Measurements from ENCODE around the gene EHD1. TPM values are rescaled to one million over a fixed set of nuclear protein-coding genes. Genes with fewer than 3 reads are reported as not detected.
"Not testable (repeated sequence)": the region's sequence is repeated elsewhere in the genome, so short reads cannot be mapped to it uniquely, and the experiment has no call there.

The EHD1 gene
- total RNA-seq, 2 experiments from 2014 or later, result 71.0 to 73.6 TPM

DNA sequence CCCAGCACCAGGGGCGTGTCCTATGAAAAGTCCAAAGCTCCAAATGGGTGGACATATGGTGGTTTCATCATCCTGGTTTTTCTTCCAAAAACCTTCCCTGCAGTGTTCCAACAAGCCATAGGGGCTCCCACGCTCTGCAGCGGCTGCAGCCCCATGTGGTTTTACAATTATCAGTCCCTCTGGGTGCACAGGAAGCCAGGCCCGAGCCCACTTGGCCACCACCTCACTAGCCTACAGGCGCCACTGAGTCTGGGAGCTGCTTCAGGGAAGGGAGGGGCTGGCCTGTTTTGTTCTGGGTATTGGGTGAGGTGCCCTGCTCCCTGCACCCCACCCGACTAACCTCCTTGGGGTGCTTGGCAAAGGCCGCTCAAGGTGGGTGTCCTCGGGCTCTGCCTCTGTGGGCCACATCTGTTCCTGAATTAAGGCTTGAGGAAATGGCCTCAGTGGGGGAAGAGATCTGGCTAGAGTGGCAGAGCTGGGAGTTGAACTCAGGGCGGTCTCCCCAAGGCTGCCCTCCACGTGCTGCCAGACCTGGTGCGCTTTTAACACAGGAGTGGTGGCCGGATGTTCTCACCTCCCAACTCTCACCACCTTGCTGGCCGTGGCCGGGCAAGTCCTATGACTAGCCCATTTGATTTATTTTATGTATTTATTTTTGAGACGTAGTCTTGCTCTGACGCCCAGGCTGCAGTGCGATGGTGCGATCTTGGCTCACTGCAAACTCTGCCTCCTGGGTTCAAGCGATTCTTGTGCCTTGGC, 28.6 kb downstream of the EHD1 start:
- ChIA-PET POLR2A (interaction anchor here (1.1 to 3.6 kb wide), 4 partner anchors 10 to 15 kb away, joined by 3 to 16 read pairs (median 10); no protein-coding TSS in a partner anchor), CTCF (interaction anchor here (0.6 to 15.7 kb wide), 15 partner anchors 7 to 485 kb away, joined by 3 to 377 read pairs (median 6); partner anchors contain the start of gene EHD1)
- no peak for ATAC-seq
- DNase-seq, result no peak
- Mint-ChIP-seq H3K9me3 (ENCODE audit: low read depth) (no peaks in the 10 kb centered on the region), H3K27me3 (no peaks in the 10 kb centered on the region), H3K4me3 (no peak overlapping the region), H3K27ac (peak overlapping the region; percentile 71), H3K4me1 (peaks cover 76% of the 10 kb centered on the region), H3K36me3 (ENCODE audit: low read depth) (peaks cover 15% of the 10 kb centered on the region)
- intact Hi-C loops (cut with DNase I, micrococcal nuclease), result loop anchor here in 1 of 2 experiments (5.0 kb wide), 1 partner anchor 163 kb away; the partner anchor contains the start of gene ARL2

DNA sequence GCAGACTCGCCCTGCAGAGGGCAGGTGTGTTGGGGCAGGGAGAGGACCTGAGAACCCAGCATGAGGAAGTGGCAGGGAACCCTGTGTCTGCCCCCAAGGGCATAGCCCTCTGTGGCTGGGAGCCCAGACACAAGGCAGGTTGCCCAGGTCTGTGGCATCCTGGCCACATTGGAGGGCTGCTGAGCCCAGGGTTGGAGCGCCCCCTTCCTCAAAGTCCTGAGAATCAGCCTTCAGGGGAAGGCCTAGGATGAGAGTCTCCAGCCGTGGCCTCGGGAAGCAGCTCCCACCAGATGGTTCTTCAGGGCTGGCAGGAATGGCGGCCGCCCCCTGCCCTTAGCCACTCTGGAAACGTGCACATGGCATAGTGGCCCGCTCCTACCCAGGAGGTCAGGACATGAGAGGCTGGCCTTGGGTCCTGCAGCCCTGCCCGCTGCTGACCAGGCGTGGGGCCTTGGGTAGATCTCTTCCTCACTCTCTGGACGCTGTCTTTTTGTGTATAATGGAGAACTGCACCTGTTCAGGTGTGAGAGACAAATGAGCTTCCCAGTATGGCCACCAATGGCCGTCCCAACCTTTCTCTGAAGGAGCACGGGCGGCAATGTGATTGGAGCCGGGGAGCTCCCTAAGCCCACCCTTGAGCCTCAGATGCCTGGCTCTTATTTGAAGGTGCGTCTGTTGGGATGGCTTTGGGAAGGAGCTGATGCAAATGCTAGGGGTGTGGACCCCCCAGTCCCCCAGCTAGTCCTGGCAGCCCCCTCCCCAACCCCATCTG, 29.4 kb downstream of the EHD1 start:
- Mint-ChIP-seq H3K9me3 (ENCODE audit: low read depth) (no peaks in the 10 kb centered on the region), H3K36me3 (ENCODE audit: low read depth) (peaks cover 8% of the 10 kb centered on the region), H3K4me1 (peaks cover 69% of the 10 kb centered on the region), H3K4me3 (no peak overlapping the region), H3K27me3 (no peaks in the 10 kb centered on the region), H3K27ac (peak overlapping the region; percentile 53)
- POLR2A ChIA-PET, result interaction anchor here (1.0 to 3.6 kb wide), 6 partner anchors 11 to 30 kb away, joined by 4 to 16 read pairs (median 7); partner anchors contain the start of gene EHD1
- DNase-seq, result peak; percentile 43
- CTCF ChIA-PET, result interaction anchor here (0.7 to 15.7 kb wide), 19 partner anchors 8 to 261 kb away, joined by 3 to 377 read pairs (median 6); partner anchors contain the start of genes ARL2, EHD1 and MEN1
- intact Hi-C loops (cut with DNase I, micrococcal nuclease), result loop anchor here in 1 of 2 experiments (5.0 kb wide), 1 partner anchor 163 kb away; the partner anchor contains the start of gene ARL2
- ATAC-seq, result no peak

DNA sequence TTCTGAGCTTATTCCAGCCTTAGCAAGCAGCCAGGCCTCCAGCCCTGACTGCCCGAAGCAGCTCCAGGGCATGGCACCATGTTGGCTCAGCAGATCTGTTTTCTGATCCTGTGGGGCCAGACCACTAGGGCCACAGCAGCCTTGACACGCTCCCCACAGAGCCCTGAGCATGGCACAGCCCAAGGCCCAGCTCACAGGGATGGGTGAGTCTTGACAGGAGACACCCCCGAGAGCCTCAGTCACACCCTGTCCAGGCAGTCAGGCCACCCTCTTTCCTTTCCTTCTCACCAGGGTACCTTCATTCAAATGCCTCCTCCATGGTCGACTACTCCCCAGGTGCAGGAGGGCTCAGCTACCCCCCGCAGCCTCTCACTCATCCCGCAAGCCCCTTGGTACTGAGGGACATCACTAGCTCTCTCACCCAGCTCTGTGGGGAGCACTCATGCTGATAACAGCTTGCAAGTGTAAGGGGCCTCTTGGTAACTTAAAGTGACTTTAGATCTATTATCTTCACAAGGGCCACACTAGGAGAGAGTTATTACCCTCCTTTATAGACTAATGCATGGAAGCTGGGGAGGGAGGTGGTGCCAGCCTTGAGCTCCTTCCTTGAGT, 30.1 kb downstream of the EHD1 start:
- Mint-ChIP-seq H3K9me3 (ENCODE audit: low read depth) (no peaks in the 10 kb centered on the region), H3K36me3 (ENCODE audit: low read depth) (peaks cover 5% of the 10 kb centered on the region), H3K4me1 (peaks cover 66% of the 10 kb centered on the region), H3K27me3 (no peaks in the 10 kb centered on the region), H3K4me3 (no peak overlapping the region), H3K27ac (no peak overlapping the region)
- ATAC-seq (no peak), DNase-seq (peak; percentile 13)
- ChIA-PET POLR2A (interaction anchor here (0.6 to 3.6 kb wide), 8 partner anchors 11 to 245 kb away, joined by 3 to 16 read pairs (median 7); partner anchors contain the start of gene EHD1), CTCF (interaction anchor here (0.6 to 15.7 kb wide), 24 partner anchors 8 to 483 kb away, joined by 3 to 377 read pairs (median 5); partner anchors contain the start of genes ARL2, EHD1, GPHA2 and MEN1)
- intact Hi-C loops (cut with DNase I, micrococcal nuclease), result loop anchor here in 1 of 2 experiments (5.0 kb wide), 1 partner anchor 164 kb away; the partner anchor contains the start of gene ARL2

DNA sequence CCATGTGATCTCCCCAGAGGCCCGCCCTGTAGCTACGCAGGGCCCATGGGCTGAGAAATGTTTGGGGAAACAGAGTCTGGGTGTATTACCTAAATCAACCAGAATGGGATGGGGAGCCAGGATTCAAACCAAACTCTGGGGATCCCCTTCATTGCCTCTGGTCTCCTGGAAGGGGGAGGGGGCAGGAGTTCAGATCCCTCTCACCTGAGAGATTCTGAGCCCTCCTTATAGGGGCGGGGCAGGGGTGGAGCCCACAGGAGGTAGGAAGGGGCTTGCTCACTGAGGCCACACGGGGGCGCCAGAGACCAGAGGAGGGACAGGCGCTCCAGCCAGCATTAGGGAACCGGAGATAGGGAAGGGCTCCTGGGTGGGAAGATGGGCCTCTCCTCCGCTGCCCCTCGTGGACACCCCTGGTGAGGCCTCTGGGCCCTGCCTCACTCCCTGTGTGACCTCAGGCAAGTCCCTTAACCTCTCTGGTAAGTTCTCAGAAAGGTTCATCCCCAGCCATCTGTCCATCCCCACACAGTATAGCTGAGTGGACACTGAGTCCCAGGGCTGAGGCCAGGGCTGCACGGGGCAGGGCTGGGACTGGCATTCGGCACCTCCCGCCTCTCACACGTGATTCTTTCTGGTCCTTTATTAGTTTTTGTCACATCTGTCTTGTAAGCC, 31.3 kb downstream of the EHD1 start:
- DNase-seq (peak; percentile 96), ATAC-seq (peak; percentile 75)
- no peaks in the 10 kb centered on the region for H3K9me3 Mint-ChIP-seq (ENCODE audit: low read depth)
- CTCF ChIA-PET, result interaction anchor here (0.6 to 15.7 kb wide), 20 partner anchors 10 to 542 kb away, joined by 3 to 377 read pairs (median 5); partner anchors contain the start of genes EHD1, GPHA2 and ZNHIT2
- POLR2A ChIA-PET, result interaction anchor here (1.2 to 3.6 kb wide), 5 partner anchors 13 to 31 kb away, joined by 3 to 16 read pairs (median 7); partner anchors contain the start of gene EHD1
- H3K27ac Mint-ChIP-seq, result no peak overlapping the region
- H3K4me3 Mint-ChIP-seq, result no peak overlapping the region
- H3K36me3 Mint-ChIP-seq (ENCODE audit: low read depth), result no peaks in the 10 kb centered on the region
- H3K4me1 Mint-ChIP-seq, result peaks cover 54% of the 10 kb centered on the region
- intact Hi-C loops (cut with DNase I, micrococcal nuclease), result loop anchor here (1.0 to 5.0 kb wide), 10 partner anchors 14 to 270 kb away; partner anchors contain the start of genes ARL2 (in 2 of the 2), ZNHIT2 (in 2 of the 2), ATG2A (in 1 of the 2) and EHD1 (in 1 of the 2)
- no peaks in the 10 kb centered on the region for H3K27me3 Mint-ChIP-seq

DNA sequence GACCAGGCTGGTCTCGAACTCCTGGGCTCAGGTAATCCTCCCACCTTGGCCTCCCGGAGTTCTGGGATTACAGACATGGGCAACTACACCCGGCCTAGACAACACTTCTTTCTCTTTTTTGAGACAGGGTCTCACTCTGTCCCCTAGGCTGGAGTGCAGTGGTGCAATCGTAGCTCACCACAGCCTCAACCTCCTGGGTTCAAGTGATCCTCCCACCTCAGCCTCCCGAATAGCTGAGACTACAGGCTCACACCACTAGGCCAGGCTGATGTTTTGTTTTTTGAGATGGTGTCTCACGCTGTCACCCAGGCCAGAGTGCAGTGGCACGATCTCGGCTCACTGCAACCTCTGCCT, 32.7 kb downstream of the EHD1 start:
- not testable (repeated sequence) for H3K4me3 Mint-ChIP-seq, DNase-seq

DNA sequence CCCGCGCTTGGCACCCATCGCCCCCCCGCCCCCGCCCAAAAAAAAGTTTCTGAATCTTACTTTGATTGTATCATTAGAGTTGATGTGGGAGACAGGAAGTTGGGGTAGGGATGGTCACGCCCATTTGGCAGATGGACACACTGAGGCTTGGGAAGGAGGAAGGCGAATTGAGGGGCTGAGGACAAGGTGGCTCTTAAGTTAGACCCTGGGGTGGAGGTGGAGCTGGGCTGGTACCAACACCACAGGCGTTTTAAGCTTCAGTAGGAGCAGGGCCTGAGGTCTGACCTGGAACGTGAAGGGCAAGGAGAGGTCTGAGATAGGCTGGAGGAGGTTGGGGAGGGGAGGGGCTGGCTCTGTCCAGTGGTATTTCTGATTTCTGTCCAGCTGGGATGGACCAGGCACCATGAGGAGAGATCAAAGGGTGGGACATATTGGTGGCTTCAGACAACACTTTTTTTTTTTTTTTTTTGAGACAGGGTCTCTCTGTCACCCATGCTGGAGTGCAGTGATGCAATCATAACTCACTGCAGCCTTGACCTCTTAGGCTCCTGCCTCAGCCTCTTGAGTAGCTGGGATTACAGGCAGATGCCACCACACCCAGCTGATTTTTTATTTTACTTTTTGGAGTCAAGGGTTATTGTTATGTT, 33.2 kb downstream of the EHD1 start:
- ATAC-seq, result no peak
- peak overlapping the region; percentile 23 for H3K27ac Mint-ChIP-seq
- peak overlapping the region; percentile 31 for H3K4me3 Mint-ChIP-seq

More for the DNA sequence above, 32.7 kb downstream of the EHD1 start:
- H3K9me3 Mint-ChIP-seq (ENCODE audit: low read depth); H3K27ac Mint-ChIP-seq; H3K36me3 Mint-ChIP-seq (ENCODE audit: low read depth); POLR2A ChIA-PET; ATAC-seq; H3K27me3 Mint-ChIP-seq: not testable (repeated sequence)
- CTCF ChIA-PET, result interaction anchor here (0.5 to 15.7 kb wide), 8 partner anchors 9 to 324 kb away, joined by 3 to 377 read pairs (median 4); partner anchors contain the start of gene SPDYC
- intact Hi-C loops (cut with DNase I, micrococcal nuclease), result loop anchor here (2.0 to 5.0 kb wide), 4 partner anchors 15 to 271 kb away; partner anchors contain the start of genes ARL2 (in 1 of the 2), SF1 (in 1 of the 2) and ZNHIT2 (in 1 of the 2)
- H3K4me1 Mint-ChIP-seq, result peaks cover 40% of the 10 kb centered on the region

DNA sequence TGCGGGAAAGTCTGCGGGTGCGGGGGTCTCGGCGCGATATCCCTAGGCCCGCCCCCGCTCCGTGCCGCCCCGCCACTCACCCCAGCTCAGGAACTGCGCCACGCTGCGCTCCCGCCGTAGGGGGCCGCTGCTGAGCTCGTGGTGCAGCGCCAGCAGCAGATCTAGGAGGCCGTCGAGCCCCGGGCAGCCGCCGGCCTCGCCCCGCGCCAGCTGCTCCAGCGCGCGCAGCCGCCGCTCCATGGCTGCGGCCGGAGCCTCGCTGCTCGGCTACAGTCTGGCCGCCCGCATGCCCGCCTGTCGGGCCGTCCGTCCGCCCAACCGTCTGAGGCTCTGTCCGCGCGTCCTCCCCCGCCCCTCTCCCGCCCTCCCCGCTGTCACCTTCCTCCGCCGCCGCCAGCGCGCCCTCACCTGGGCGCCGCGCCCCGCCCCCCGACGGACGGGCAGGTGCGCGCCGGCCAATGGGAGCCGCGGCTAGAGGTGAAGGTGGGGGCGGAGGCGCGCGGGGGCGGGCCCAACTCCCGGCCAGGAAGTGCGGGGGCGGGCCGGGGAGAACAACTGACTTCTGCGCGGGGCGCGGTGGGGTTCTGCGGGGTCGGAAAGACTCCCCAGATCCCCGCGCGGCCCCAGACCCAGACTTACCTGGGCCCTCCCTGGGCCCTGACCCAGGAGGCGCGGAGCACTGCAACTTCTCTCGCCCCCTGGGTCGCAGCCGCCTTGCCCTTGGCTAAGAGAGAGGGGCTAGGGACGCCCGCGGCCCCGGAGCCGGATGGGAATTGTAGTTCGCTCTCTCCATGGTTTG, 33.9 kb downstream of the EHD1 start, which contains the start of gene CDC42BPG:
TSS of gene CDC42BPG (minus strand) at position 324 of the 799 bp plus-strand sequence. CDS start at position 240, 84 bp downstream.
- H3K27ac Mint-ChIP-seq, result peak within 1 kb of the TSS; percentile 23
- peaks cover 32% of the 10 kb centered on the region for H3K4me1 Mint-ChIP-seq
- ChIA-PET CTCF (interaction anchor here (0.6 to 15.7 kb wide), 14 partner anchors 13 to 250 kb away, joined by 3 to 377 read pairs (median 4); partner anchors contain the start of genes ARL2 and MEN1), POLR2A (interaction anchor here (0.5 to 1.1 kb wide), 2 partner anchors 41 to 961 kb away, joined by 3 to 4 read pairs; no protein-coding TSS in a partner anchor)
- H3K27me3 Mint-ChIP-seq, result no peaks in the 10 kb centered on the region
- peak within 1 kb of the TSS; percentile 57 for H3K4me3 Mint-ChIP-seq
- intact Hi-C loops (cut with DNase I, micrococcal nuclease), result loop anchor here in 1 of 2 experiments (5.0 kb wide), 1 partner anchor 168 kb away; the partner anchor contains the start of gene ARL2
- ATAC-seq (peak; percentile 76), DNase-seq (peak; percentile 83)
- no peaks in the 10 kb centered on the region for H3K9me3 Mint-ChIP-seq (ENCODE audit: low read depth)
- H3K36me3 Mint-ChIP-seq (ENCODE audit: low read depth), result no peaks in the 10 kb centered on the region

More for the DNA sequence above, 33.2 kb downstream of the EHD1 start:
- intact Hi-C loops (cut with DNase I, micrococcal nuclease), result loop anchor here in 1 of 2 experiments (5.0 kb wide), 1 partner anchor 167 kb away; the partner anchor contains the start of gene ARL2
- Mint-ChIP-seq H3K4me1 (peaks cover 35% of the 10 kb centered on the region), H3K36me3 (ENCODE audit: low read depth) (no peaks in the 10 kb centered on the region), H3K9me3 (ENCODE audit: low read depth) (no peaks in the 10 kb centered on the region), H3K27me3 (no peaks in the 10 kb centered on the region)
- DNase-seq, result no peak
- CTCF ChIA-PET, result interaction anchor here (0.5 to 15.7 kb wide), 10 partner anchors 8 to 324 kb away, joined by 3 to 377 read pairs (median 4); partner anchors contain the start of genes ARL2 and SPDYC
- POLR2A ChIA-PET, result no interaction called here

DNA sequence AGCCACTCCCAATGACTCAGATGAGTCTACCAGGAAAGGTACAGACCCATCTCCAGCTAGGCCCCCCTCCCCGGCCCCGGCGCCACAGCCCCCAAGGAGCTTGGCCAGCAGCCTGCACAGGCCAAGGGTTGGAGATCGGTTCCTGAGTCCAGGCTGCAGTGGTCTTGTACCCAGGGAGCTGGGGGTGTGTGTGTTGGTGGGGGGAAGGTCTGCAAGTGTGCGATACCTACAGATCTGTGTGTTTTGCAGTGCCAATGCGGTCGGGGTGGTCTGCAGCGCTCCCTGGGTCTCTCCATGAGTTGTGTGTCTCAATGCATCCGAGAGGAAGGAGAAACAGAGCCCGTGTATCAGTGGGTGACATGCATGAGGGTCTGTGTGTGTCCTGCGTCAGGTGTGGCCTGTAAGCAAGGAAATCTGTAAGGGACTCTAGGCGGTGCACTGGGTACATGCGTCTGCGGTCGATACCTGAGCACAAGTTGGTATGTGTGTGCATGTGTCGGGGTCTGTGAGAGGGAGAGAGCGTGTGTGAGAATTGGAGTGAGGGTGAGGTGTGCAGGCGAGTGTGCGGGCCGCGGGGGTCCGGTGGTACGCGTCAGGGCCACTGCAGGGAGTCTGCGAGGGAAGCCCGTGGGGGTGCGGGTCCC, 34.6 kb downstream of the EHD1 start:
- Mint-ChIP-seq H3K4me1 (peaks cover 25% of the 10 kb centered on the region), H3K36me3 (ENCODE audit: low read depth) (no peaks in the 10 kb centered on the region), H3K27ac (no peak overlapping the region), H3K4me3 (peak overlapping the region; percentile 57), H3K9me3 (ENCODE audit: low read depth) (no peaks in the 10 kb centered on the region), H3K27me3 (no peaks in the 10 kb centered on the region)
- no peak for ATAC-seq
- POLR2A ChIA-PET, result interaction anchor here (0.5 to 1.1 kb wide), 3 partner anchors 42 to 961 kb away, joined by 3 to 4 read pairs (median 3); no protein-coding TSS in a partner anchor
- CTCF ChIA-PET, result interaction anchor here (0.6 to 15.7 kb wide), 13 partner anchors 8 to 250 kb away, joined by 3 to 377 read pairs (median 4); partner anchors contain the start of gene MEN1
- intact Hi-C loops (cut with DNase I, micrococcal nuclease), result no loop called here
- DNase-seq, result no peak

All from activated CD4-positive, alpha-beta T cell treated with anti-CD3 and anti-CD28 coated beads for 36 hours (primary cell).